DOHH2 (cell line): ENCODE results near the gene BFSP1.

Experiments used
- CTCF ChIP-seq: fragments of 200-600 bp; sonication (generic); IDR thresholded peaks from one replicate; pipeline ENCODE4 v1.5.1; 2014; ENCODE audit warnings: antibody characterized with exemption, mild to moderate bottlenecking, low read depth, low read length; ENCODE audit not compliant: poor library complexity, severe bottlenecking
- EZH2phosphoT487 ChIP-seq: fragments of 200-600 bp; sonication (generic); IDR thresholded peaks from 2 replicates; pipeline ENCODE4 v1.6.1; 2017; ENCODE audit warnings: borderline replicate concordance, mild to moderate bottlenecking, antibody characterized with exemption, low read length, moderate library complexity, mixed read lengths

- no peak for TF ChIP-seq CTCF
- no peak for TF ChIP-seq EZH2phosphoT487
These were observed 13.9 kb upstream of the BFSP1 start for GRCh38 chr20:17545127-17545526.
